Vein endothelial cell (primary cell): ENCODE measurements around the gene FRAT1. TPM values are rescaled to one million over a fixed set of nuclear protein-coding genes. Genes with fewer than 3 reads are reported as not detected.

Experiments
- small RNA-seq: library from RNA; depleted of rRNA; stranded (forward); fragments of <200 nt; gene quantifications from one replicate; pipeline ENCODE3, GENCODE V24; 2012
- total RNA-seq: library from RNA; depleted of rRNA; stranded (reverse); fragments of >200 nt; gene quantifications from 2 replicates; pipeline ENCODE4 v1.2.3, GENCODE V29; 2012

Gene FRAT1
- 2.3 and 3.6 TPM in 2 replicates for total RNA-seq

GRCh38 chr10:97318772-97319651 is at the start of gene FRAT1:
Gene FRAT1 (plus strand): TSS chr10:97319271. CDS start chr10:97319454, 183 bp downstream.

GRCh38 chr10:97292097-97292861 is 26.8 kb upstream of the FRAT1 start, which contains the start of gene ARHGAP19:
Gene ARHGAP19 (minus strand): TSS chr10:97292637. CDS start chr10:97292627, 10 bp downstream.

GRCh38 chr10:97334370-97335175 is 15.5 kb downstream of the FRAT1 start, which contains the start of gene FRAT2:
Gene FRAT2 (minus strand): TSS chr10:97334729. CDS start chr10:97334572, 157 bp downstream.

Small RNA genes within 50 kb of the gene (small RNA-seq; reads per million reads assigned to genes)
- gene RF00017: not detected

Other genes starting within 250 kb of the FRAT1 start
- under 0.01 TPM in 1 of 2 replicates, not detected in the other for gene SLIT1, start 133.3 kb upstream of the FRAT1 start, total RNA-seq
- 7.8 and 15.7 TPM in 2 replicates for gene ARHGAP19, start 26.6 kb upstream of the FRAT1 start, total RNA-seq
- gene FRAT2, start 15.5 kb downstream of the FRAT1 start, total RNA-seq: 9.5 and 11.4 TPM in 2 replicates
- gene RRP12, start 82.1 kb downstream of the FRAT1 start, total RNA-seq: 24.8 and 25.0 TPM in 2 replicates
- 491 and 495 TPM in 2 replicates for gene PGAM1, start 106.9 kb downstream of the FRAT1 start, total RNA-seq
- 38.2 and 45.1 TPM in 2 replicates for gene EXOSC1, start 126.7 kb downstream of the FRAT1 start, total RNA-seq
- 56.7 and 56.8 TPM in 2 replicates for gene ZDHHC16, start 126.9 kb downstream of the FRAT1 start, total RNA-seq
- 117 and 122 TPM in 2 replicates for gene MMS19, start 179.2 kb downstream of the FRAT1 start, total RNA-seq
- gene UBTD1, start 179.7 kb downstream of the FRAT1 start, total RNA-seq: 76.6 and 84.6 TPM in 2 replicates